ENCODE measurements around the gene RGL3.

DNA sequence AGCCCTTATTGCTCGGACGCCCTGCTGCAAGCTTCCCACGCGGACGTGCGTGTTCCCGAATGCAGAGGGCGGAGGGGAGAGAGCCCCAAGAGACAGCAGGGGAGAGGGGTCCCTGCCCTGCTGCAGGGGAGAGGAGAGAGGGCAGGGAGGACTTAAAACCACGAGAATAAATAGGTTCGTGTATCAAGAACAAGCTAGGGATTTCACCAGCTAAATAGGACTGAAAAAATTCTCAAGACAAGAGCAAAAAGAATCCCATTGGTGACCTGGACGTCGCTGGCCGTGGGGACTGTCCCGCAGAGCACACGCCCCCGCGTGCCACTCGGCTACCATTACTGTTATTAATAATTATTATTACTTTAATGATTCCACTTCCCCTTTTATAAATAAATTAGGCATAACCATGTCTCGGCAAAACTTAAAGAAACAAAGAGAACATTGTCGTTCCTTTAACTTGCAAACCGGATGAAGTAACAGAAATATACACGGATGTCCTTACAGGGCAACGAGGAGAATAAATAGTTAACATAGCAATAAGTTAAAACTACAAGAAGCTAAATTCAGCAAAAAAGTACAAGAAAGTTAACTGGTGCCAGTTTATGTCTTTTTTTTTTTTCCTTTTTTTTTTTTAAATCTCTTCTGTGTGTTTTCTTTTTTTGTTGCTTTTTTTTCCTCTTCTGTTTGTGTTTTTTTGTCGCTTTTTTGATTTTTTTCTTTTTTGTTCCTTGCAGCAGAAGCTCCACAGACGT, 32.9 kb upstream of the RGL3 start:
- TF ChIP-seq, protein P1, sequence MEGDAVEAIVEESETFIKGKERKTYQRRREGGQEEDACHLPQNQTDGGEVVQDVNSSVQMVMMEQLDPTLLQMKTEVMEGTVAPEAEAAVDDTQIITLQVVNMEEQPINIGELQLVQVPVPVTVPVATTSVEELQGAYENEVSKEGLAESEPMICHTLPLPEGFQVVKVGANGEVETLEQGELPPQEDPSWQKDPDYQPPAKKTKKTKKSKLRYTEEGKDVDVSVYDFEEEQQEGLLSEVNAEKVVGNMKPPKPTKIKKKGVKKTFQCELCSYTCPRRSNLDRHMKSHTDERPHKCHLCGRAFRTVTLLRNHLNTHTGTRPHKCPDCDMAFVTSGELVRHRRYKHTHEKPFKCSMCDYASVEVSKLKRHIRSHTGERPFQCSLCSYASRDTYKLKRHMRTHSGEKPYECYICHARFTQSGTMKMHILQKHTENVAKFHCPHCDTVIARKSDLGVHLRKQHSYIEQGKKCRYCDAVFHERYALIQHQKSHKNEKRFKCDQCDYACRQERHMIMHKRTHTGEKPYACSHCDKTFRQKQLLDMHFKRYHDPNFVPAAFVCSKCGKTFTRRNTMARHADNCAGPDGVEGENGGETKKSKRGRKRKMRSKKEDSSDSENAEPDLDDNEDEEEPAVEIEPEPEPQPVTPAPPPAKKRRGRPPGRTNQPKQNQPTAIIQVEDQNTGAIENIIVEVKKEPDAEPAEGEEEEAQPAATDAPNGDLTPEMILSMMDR (IDR thresholded peaks at IDR 0.05; ENCODE audit: insufficient read depth, low read depth, low read length), result no peak
- TF ChIP-seq EZH2 (IDR thresholded peaks at IDR 0.05; ENCODE audit: insufficient read depth, low read length), result no peak

Data from astrocyte (in vitro differentiated cells and primary cell).